OCI-LY3 (cell line): ENCODE results near the gene SARDH.

Source experiments
- EZH2phosphoT487 ChIP-seq: fragments of 200-600 bp; shearing (Covaris generic); IDR thresholded peaks from 2 replicates; pipeline ENCODE4 v1.6.1; 2018; ENCODE audit warnings: antibody characterized with exemption, mixed run types, low read depth
- TF ChIP-seq, protein P1 (sequence below): fragments of 200-600, 300-600 bp; sonication (generic); IDR thresholded peaks from 2 replicates; pipeline ENCODE4 v1.5.1; 2014; ENCODE audit warnings: antibody characterized with exemption, low read length, low read depth

GRCh38 chr9:133693703-133694529, 44.2 kb downstream of the SARDH start:
- TF ChIP-seq, protein P1, sequence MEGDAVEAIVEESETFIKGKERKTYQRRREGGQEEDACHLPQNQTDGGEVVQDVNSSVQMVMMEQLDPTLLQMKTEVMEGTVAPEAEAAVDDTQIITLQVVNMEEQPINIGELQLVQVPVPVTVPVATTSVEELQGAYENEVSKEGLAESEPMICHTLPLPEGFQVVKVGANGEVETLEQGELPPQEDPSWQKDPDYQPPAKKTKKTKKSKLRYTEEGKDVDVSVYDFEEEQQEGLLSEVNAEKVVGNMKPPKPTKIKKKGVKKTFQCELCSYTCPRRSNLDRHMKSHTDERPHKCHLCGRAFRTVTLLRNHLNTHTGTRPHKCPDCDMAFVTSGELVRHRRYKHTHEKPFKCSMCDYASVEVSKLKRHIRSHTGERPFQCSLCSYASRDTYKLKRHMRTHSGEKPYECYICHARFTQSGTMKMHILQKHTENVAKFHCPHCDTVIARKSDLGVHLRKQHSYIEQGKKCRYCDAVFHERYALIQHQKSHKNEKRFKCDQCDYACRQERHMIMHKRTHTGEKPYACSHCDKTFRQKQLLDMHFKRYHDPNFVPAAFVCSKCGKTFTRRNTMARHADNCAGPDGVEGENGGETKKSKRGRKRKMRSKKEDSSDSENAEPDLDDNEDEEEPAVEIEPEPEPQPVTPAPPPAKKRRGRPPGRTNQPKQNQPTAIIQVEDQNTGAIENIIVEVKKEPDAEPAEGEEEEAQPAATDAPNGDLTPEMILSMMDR, result no peak
- TF ChIP-seq EZH2phosphoT487, result no peak
